Measurements from ENCODE around the gene RBM14. TPM values are rescaled to one million over a fixed set of nuclear protein-coding genes. Genes with fewer than 3 reads are reported as not detected.

The RBM14 gene, protein sequence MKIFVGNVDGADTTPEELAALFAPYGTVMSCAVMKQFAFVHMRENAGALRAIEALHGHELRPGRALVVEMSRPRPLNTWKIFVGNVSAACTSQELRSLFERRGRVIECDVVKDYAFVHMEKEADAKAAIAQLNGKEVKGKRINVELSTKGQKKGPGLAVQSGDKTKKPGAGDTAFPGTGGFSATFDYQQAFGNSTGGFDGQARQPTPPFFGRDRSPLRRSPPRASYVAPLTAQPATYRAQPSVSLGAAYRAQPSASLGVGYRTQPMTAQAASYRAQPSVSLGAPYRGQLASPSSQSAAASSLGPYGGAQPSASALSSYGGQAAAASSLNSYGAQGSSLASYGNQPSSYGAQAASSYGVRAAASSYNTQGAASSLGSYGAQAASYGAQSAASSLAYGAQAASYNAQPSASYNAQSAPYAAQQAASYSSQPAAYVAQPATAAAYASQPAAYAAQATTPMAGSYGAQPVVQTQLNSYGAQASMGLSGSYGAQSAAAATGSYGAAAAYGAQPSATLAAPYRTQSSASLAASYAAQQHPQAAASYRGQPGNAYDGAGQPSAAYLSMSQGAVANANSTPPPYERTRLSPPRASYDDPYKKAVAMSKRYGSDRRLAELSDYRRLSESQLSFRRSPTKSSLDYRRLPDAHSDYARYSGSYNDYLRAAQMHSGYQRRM
- total RNA-seq (10 to 100 TPM; 23.7 to 51.8 (median 42.9) TPM), polyA plus RNA-seq (10 to 100 TPM; 10.8 to 54.0 (median 15.7) TPM)

DNA sequence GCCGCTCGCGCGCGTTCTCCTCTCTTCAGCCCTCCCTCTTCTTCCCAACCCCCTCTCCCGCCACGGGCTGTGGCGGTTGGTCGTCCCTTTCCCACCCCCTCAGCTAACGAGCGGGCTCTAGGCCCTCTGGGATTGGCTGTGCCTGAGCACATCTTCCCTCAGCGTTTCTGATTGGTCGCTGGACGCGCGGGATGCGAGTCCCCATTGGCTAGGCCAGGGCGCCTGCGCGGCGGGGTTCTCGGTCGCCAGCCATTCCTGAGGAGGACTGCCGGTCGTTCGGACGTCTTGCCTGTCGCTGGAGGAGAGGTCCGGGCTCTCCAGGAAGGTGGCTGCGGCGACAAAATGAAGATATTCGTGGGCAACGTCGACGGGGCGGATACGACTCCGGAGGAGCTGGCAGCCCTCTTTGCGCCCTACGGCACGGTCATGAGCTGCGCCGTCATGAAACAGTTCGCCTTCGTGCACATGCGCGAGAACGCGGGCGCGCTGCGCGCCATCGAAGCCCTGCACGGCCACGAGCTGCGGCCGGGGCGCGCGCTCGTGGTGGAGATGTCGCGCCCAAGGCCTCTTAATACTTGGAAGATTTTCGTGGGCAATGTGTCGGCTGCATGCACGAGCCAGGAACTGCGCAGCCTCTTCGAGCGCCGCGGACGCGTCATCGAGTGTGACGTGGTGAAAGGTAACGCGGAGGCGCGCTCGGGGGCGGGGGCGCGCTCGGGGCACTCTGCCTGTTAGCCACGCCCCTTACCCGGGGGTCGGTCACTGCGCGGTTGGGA lies at the start of gene RBM14:
RBM14 (plus strand) TSS at position 252 of the 776 bp plus-strand sequence; CDS start at position 343, 91 bp downstream.
- no peaks in the 10 kb centered on the region for H3K36me3 ChIP-seq
- peaks cover 0 to 48% (median 40%) of the 10 kb centered on the region in 4 donors for H3K4me1 ChIP-seq
- intact Hi-C loops (cut with DNase I) = loop anchor here (2.0 kb wide), 1 partner anchor 24 kb away; the partner anchor contains the start of genes CCDC87 and CCS
- peak within 1 kb of the TSS; percentile 82 to 94 (median 88) for H3K4me3 ChIP-seq
- peak; percentile 100 for DNase-seq
- peak within 1 kb of the TSS; percentile 95 to 99 (median 98) for H3K27ac ChIP-seq
- WGBS, 2 donors = 0% methylated on average over 90 of the region's 90 CpGs
- H3K27me3 ChIP-seq = no peaks in the 10 kb centered on the region
- TF ChIP-seq EP300 (IDR thresholded peaks at IDR 0.05) (no peak), CTCF (IDR thresholded peaks at IDR 0.05) (no peak), POLR2A (IDR thresholded peaks at IDR 0.05) (peak; percentile 99 to 100), POLR2AphosphoS5 (IDR thresholded peaks at IDR 0.05) (peak; percentile 100)
- no peaks in the 10 kb centered on the region for H3K9me3 ChIP-seq

DNA sequence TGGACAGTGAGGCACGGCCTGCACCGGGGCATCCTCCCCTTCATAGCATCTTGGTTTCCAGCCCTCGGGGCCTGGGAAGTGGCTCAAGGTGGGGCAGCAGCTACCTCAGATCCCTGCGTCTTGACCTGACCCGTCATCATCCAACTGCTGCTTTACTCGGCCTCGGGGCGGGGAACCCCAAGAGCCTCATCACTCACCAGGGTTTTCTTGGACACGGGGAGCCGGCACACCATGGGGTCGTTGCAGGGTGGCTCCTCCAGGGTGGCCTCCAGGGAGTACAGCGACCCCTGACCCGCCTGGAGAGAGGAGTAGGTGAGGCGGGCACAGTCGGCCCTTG lies 48.7 kb upstream of the RBM14 start:
- 66 to 67% methylated on average over 15 of the region's 15 CpGs for WGBS, 2 donors
- DNase-seq = no peak
- Histone ChIP-seq H3K9me3 (no peaks in the 10 kb centered on the region), H3K27me3 (no peaks in the 10 kb centered on the region), H3K4me1 (peaks cover 0 to 18% (median 14%) of the 10 kb centered on the region in 4 donors), H3K36me3 (peaks cover 0 to 32% (median 5%) of the 10 kb centered on the region in 4 donors), H3K27ac (peak overlapping the region; percentile 44 to 75 (median 68)), H3K4me3 (peak overlapping the region; percentile 49 to 74 (median 67))
- TF ChIP-seq POLR2AphosphoS5 (IDR thresholded peaks at IDR 0.05) (no peak), CTCF (IDR thresholded peaks at IDR 0.05) (no peak), EP300 (IDR thresholded peaks at IDR 0.05) (no peak), POLR2A (IDR thresholded peaks at IDR 0.05) (no peak)
- intact Hi-C loops (cut with DNase I) = no loop called here

GRCh38 chr11:66568124-66568916 lies 48.1 kb upstream of the RBM14 start, which contains the start of gene CTSF:
Gene CTSF (minus strand): TSS chr11:66568606. CDS start chr11:66568486, 120 bp downstream.
- peak in 3 of 4 donors; percentile 66 to 75 (median 71) for TF ChIP-seq POLR2AphosphoS5 (IDR thresholded peaks at IDR 0.05)
- TF ChIP-seq CTCF (IDR thresholded peaks at IDR 0.05) = no peak
- no peak for TF ChIP-seq EP300 (IDR thresholded peaks at IDR 0.05)
- DNase-seq = peak; percentile 95
- intact Hi-C loops (cut with DNase I) = no loop called here
- peak within 1 kb of the TSS; percentile 44 to 75 (median 68) for H3K27ac ChIP-seq
- H3K4me3 ChIP-seq = peak within 1 kb of the TSS; percentile 49 to 74 (median 67)
- WGBS, 2 donors = 6 to 7% methylated on average over 77 of the region's 77 CpGs
- H3K4me1 ChIP-seq = peaks cover 0 to 18% (median 14%) of the 10 kb centered on the region in 4 donors
- no peaks in the 10 kb centered on the region for H3K27me3 ChIP-seq
- H3K36me3 ChIP-seq = peaks cover 0 to 32% (median 5%) of the 10 kb centered on the region in 4 donors
- H3K9me3 ChIP-seq = no peaks in the 10 kb centered on the region

GRCh38 chr11:66569076-66569475 lies 47.4 kb upstream of the RBM14 start:
- H3K36me3 ChIP-seq = peaks cover 0 to 25% (median 3%) of the 10 kb centered on the region in 4 donors
- intact Hi-C loops (cut with DNase I) = no loop called here

More at GRCh38 chr11:66569076-66569475, 47.4 kb upstream of the RBM14 start:
- no peak for DNase-seq
- no peak for TF ChIP-seq POLR2AphosphoS5 (IDR thresholded peaks at IDR 0.05)
- TF ChIP-seq CTCF (IDR thresholded peaks at IDR 0.05) = no peak
- TF ChIP-seq POLR2A (IDR thresholded peaks at IDR 0.05) = no peak
- TF ChIP-seq EP300 (IDR thresholded peaks at IDR 0.05) = no peak
- Histone ChIP-seq H3K4me1 (peaks cover 0 to 18% (median 14%) of the 10 kb centered on the region in 4 donors), H3K27me3 (no peaks in the 10 kb centered on the region), H3K27ac (peak overlapping the region in 2 of 4 donors; percentile 68 to 75), H3K4me3 (no peak overlapping the region), H3K9me3 (no peaks in the 10 kb centered on the region)
- WGBS, 2 donors = 89% methylated on average over 7 of the region's 7 CpGs

Measured in sigmoid colon (tissue), 7 donors.